Amniotic epithelial cell (primary cell): ENCODE measurements around the gene PRR16.
"Not testable (repeated sequence)": the region's sequence is repeated elsewhere in the genome, so short reads cannot be mapped to it uniquely, and the experiment has no call there.

Experiments used
- DNase-seq: peaks from one replicate; pipeline ENCODE4 v3.0.0-alpha.2; 2010; ENCODE audit warnings: low read depth

Gene PRR16

GRCh38 chr5:120655828-120656435, 191.8 kb downstream of the PRR16 start:
- peak; percentile 38 for DNase-seq

GRCh38 chr5:120657104-120657503, 193.0 kb downstream of the PRR16 start:
- peak; percentile 5 for DNase-seq

- no peak for DNase-seq
Observed at GRCh38 chr5:120677481-120677880, 213.4 kb downstream of the PRR16 start.

DNA sequence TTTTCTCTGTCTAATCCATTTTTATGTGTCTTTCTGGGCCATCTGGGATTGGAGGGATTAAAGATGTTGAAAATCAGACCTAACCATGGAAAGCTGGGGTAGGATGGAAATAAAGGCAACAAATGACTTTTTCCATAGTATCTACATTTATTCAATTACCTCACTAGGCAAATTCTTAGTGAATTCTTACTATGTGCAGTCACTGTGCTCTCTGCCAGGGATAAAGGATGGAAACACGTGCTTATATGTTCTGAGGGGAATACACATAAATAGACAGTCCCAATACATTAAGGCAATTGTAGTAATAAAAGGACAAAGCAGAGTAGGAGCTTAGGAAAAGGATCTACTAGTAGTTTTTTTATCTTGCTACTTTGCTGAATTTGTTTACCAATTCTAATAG, 214.2 kb downstream of the PRR16 start:
- peak; percentile 30 for DNase-seq

- DNase-seq: peak; percentile 28
Observed at GRCh38 chr5:120682851-120683250, 218.8 kb downstream of the PRR16 start.

GRCh38 chr5:120683580-120683979, 219.5 kb downstream of the PRR16 start:
- peak; percentile 37 for DNase-seq

- DNase-seq: no peak
Observed at GRCh38 chr5:120684213-120684612, 220.1 kb downstream of the PRR16 start.

- DNase-seq: no peak
Observed at GRCh38 chr5:120684749-120685415, 220.8 kb downstream of the PRR16 start.

GRCh38 chr5:120690621-120691407, 226.7 kb downstream of the PRR16 start:
- no peak for DNase-seq

DNA sequence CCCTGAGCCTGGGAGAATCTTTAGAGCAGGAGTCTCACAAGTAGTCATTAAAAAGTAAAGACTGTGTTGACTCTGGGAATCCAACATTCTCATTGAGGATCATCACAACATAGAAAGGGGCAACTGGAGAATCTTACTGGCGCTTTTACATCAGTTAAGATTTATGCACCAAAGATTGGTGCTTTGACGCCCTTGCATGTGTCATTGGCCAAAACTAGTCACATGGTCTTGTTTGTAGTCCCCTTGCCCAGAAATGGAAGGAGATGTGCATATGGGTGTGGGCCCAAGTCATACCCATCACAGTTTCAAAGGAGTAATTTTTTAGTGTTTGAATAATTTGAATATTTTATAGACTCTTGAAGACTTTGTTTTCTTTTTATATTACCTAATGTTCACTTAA, 228.2 kb downstream of the PRR16 start:
- no peak for DNase-seq

DNA sequence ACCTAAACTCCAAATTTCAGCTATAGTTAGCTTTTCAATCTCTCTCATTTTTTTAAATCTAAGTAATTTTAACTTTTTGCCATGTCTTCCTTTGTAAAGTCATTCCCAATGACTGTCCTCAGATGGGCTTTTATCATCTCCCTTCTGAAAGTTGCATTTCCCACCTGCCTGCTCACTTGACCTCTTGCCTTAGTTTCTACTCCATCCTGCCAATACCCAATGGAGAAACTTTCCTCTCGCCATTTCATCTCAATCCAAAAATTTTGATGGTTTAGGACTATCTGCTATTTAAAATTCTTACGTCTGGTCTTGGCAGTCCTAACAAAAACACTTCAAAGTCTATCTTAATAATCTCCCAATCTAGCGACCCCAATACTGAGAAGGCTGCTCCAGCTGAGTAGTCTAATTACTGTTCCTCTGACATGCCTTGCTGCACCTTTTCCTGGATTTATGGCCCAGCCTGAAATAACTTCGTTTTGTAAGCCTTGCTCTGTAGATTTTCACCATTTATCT, 231.3 kb downstream of the PRR16 start:
- DNase-seq: no peak

- DNase-seq: no peak
Observed at GRCh38 chr5:120697147-120697546, 233.0 kb downstream of the PRR16 start.

GRCh38 chr5:120697670-120698327, 233.7 kb downstream of the PRR16 start:
- DNase-seq: not testable (repeated sequence)

GRCh38 chr5:120700653-120701052, 236.6 kb downstream of the PRR16 start:
- not testable (repeated sequence) for DNase-seq

GRCh38 chr5:120702817-120703538, 238.9 kb downstream of the PRR16 start:
- not testable (repeated sequence) for DNase-seq

- DNase-seq: no peak
Observed at GRCh38 chr5:120703918-120704587, 240.0 kb downstream of the PRR16 start.

- DNase-seq: no peak
Observed at GRCh38 chr5:120706877-120707276, 242.8 kb downstream of the PRR16 start.

DNA sequence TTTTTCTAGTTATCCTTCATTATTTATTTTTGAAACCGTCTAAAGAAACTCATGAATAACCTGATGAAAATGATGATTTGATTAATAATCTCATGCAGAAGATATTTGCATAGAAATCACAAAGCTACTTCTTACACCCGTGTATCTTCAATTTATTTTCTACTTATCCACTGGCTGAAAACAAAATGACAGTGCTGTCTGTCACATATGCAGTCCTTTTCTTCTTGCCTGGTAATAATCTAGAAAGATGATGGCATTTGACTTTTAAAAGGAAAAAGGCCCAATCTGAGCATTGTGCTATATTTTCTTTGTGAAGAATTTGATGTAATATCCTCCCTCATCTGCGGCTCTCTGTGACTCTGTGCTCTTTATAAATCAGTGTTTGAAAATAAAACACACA, 253.3 kb downstream of the PRR16 start:
- DNase-seq: no peak

GRCh38 chr5:120730214-120730613, 266.1 kb downstream of the PRR16 start:
- no peak for DNase-seq

- no peak for DNase-seq
Observed at GRCh38 chr5:120734033-120734432, 269.9 kb downstream of the PRR16 start.

- DNase-seq: no peak
Observed at GRCh38 chr5:120735076-120735475, 271.0 kb downstream of the PRR16 start.
